ENCODE data around the gene MRPL49. TPM values are rescaled to one million over a fixed set of nuclear protein-coding genes. Genes with fewer than 3 reads are reported as not detected.

The MRPL49 gene
- total RNA-seq, 4 donors from 2014 or later, result 37.2 to 47.9 (median 43.2) TPM

DNA sequence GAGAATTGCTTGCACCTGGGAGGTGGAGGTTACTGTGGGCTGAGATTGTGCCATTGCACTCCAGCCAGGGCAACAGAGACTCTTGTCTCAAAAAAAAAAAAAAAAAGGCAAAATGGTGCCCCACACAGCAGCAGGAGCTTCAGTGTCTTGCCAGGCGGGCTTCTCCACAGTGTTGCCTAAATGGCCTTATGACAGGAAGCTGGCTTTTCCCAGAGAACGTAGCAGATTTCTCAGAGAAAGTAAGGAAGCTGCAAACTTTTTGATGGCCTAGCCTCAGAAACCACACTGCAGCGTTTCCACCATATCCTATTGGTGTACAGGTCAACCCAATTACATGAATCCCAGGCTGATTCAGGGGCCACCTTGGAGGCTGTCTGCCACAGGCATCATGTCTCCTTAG lies 35.2 kb downstream of the MRPL49 start:
- ATAC-seq (ENCODE audit: low FRiP score) (no peak), DNase-seq (ENCODE audit: low spot score) (no peak)
- TF ChIP-seq, protein P1, sequence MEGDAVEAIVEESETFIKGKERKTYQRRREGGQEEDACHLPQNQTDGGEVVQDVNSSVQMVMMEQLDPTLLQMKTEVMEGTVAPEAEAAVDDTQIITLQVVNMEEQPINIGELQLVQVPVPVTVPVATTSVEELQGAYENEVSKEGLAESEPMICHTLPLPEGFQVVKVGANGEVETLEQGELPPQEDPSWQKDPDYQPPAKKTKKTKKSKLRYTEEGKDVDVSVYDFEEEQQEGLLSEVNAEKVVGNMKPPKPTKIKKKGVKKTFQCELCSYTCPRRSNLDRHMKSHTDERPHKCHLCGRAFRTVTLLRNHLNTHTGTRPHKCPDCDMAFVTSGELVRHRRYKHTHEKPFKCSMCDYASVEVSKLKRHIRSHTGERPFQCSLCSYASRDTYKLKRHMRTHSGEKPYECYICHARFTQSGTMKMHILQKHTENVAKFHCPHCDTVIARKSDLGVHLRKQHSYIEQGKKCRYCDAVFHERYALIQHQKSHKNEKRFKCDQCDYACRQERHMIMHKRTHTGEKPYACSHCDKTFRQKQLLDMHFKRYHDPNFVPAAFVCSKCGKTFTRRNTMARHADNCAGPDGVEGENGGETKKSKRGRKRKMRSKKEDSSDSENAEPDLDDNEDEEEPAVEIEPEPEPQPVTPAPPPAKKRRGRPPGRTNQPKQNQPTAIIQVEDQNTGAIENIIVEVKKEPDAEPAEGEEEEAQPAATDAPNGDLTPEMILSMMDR (IDR thresholded peaks at IDR 0.05), result no peak

DNA sequence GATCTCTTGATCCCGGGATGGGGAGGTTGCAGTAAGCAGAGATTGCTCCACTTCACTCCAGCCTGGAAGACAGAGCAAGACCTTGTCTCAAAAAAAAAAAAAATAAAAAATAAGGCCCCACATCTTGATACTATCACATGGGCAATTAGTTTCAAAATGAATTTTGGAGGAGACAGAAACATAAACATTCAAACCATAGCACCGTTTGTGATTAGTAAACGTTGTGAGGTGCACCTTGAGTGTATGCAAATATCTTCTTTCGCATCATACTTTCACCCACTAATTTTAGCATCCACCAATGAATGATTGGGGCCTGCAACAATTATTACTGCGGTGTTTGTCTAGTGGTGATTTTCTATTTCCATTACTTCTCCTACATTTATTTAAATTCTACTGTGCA lies 36.9 kb downstream of the MRPL49 start:
- no peak for DNase-seq (ENCODE audit: low spot score)
- no peak for ATAC-seq (ENCODE audit: low FRiP score)
- TF ChIP-seq, protein P1 (IDR thresholded peaks at IDR 0.05), result no peak

DNA sequence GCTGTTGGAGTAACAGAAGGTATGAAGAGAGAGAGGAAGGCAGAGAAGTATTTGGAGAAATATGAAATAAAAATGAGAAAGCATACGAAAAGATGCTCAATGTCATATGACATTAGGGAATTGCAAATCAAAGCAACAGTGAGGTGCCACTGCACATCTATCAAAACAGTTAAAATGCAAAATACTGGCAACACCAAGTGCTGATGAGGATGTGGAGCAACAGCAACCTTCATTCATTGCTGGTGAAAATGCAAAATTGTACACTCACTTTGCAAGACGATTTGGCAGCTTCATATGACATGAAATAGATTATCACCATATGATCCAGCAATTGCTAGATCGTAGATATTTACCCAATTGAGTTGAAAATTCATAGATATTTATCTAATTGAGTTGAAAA lies 38.5 kb downstream of the MRPL49 start:
- TF ChIP-seq, protein P1 (IDR thresholded peaks at IDR 0.05), result no peak
- DNase-seq (ENCODE audit: low spot score) (no peak), ATAC-seq (ENCODE audit: low FRiP score) (no peak)

DNA sequence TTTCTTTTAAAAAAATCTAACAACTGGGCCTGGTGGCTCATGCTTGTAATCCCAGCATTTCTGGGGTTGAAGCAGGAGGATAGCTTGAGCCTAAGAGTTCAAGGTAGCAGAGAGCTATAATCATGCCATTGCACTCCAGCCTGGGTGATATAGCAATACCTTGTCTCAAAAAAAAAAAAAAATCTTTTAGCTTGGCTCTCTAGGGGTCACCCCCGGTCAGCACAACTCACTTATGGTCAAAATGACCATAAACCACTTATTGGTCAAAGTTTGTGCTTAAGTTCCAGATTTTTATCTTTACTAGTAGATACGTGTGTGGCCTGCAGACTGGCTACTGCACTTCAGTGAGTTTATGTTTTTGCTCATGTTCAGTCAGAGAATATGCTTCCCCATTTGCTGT lies 41.6 kb downstream of the MRPL49 start:
- TF ChIP-seq, protein P1 (IDR thresholded peaks at IDR 0.05), result no peak
- ATAC-seq (ENCODE audit: low FRiP score) (no peak), DNase-seq (ENCODE audit: low spot score) (no peak)

DNA sequence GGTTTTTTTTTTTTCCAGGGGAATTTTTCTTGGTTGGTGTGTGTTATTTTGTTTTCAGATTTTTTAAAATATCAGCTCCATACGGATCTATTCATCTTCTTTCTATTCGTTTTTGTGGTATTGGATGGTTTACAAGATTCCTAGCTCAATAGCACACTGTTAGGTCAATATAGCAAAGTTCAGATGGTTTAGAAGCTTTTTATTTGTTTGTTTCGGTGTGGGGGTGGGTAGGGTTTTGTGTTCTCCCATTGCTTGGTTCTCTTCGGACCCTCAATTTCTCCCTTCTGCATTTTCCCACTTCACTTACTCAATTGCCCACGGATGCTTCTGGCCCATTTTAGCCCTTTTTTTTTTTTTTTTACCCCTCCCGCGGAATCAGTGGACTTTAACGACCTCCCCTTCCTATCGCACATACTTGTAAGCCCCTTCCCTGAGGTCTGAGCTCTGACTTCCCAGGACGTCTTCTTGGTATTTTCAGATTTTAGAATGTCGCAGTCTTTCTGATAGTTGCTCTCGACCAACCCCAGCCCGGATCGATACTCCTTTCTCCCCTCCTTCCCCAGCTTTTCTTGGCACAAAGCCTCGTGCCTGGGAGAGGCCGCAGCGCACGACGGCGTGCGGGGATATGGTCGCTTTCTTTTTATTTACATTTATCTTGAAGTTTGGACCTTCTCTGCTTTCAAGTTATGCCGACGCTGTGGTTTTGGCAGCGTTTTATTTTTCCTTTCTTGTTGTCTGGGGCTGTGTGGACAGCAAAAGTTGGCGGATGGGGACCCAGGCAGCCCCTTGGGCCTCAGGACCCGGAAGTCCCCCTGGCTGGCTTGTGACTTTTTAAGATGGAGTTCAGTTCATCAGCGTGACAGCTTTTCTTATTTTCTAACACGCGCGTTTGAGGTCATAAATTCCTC lies 43.5 kb downstream of the MRPL49 start:
- TF ChIP-seq, protein P1 (IDR thresholded peaks at IDR 0.05), result no peak
- DNase-seq (ENCODE audit: low spot score) (no peak), ATAC-seq (ENCODE audit: low FRiP score) (no peak)

DNA sequence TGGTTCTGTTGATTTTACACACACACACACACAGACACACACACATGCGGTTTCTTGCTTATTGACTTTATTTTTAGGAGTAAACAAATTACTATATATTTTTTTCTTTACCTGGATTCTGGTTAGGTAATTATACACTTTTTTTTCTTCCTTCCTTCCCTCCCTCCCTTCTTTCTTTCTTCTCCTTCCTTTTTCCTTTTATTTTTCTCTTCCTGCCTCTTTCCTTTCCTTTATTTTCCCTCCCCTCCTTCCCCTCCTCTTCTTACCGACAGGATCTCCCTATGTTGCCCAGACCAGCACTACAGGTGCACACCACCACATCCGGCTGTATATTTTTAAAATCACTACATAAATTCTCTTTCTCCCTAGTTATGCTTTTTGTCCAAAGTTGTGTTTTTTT lies 44.8 kb downstream of the MRPL49 start:
- DNase-seq (ENCODE audit: low spot score), result no peak
- ATAC-seq (ENCODE audit: low FRiP score), result no peak

More for the DNA sequence above, 44.8 kb downstream of the MRPL49 start:
- TF ChIP-seq, protein P1 (IDR thresholded peaks at IDR 0.05), result no peak
